GM19324 (cell line): ENCODE measurements around the gene LEF1.

Experiments used
- ATAC-seq: cut with Tn5 transposase; IDR thresholded peaks from one replicate; pipeline ENCODE4 v1.9.1; 2021; ENCODE audit warnings: mild to moderate bottlenecking, moderate library complexity; ENCODE audit not compliant: unreplicated experiment, low FRiP score

The LEF1 gene

DNA sequence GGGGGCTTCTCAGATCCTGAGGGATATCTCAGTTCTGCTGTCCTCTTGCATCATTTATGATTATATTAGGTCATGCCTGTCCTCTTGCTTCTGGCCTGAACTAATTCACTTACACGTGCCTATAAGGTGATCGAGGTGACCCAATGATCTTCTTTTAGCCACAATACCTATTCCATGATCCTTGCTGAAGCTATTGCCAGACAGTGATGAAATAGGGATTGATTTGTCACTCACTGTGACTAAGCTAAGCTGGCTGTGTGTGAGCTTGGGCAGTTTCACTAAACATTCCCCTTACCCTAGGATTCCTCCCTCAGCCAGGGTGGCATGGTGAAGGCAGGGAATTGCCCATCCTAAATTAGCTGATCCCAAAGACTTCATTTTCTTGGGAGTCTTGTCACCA is 160.0 kb downstream of the LEF1 start:
- ATAC-seq: no peak

DNA sequence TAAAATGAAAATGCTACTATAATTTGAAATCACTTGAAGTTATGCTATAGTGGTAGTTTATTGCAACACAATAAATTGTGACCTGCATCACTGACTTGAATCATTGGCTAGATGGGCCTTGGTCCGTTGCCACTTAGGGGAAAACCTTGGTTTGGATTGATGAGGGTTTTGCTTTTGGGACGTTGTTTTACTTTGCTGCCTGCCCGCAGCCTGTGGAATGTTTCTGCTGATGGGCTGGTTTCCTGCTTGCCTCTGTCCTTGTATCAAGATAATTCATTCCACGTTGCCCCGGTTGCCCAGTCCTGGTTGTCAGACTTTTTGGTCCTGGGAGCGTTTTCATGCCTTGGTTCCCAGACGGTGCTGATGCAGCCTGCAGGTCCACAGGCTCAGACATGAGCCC is 160.7 kb downstream of the LEF1 start:
- no peak for ATAC-seq

DNA sequence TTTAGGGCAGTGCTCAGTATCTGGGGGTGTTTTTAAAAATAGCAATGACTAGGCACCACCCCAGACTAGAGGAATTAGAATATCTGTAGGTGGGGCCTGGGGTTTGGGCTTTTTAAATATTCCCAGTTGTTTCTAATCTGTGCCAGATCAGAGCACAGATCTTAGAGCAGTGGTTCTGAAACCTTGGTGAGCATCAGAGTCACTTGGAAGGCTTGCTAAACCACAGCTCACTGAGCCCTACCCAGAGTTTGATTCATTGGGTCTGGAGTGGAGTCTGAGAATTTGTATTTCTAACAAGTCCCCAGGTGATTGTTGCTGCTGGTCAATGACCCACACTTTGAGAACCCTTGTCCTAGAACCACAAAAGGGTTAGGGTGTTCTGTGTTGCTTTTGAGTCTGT is 162.4 kb downstream of the LEF1 start:
- no peak for ATAC-seq

DNA sequence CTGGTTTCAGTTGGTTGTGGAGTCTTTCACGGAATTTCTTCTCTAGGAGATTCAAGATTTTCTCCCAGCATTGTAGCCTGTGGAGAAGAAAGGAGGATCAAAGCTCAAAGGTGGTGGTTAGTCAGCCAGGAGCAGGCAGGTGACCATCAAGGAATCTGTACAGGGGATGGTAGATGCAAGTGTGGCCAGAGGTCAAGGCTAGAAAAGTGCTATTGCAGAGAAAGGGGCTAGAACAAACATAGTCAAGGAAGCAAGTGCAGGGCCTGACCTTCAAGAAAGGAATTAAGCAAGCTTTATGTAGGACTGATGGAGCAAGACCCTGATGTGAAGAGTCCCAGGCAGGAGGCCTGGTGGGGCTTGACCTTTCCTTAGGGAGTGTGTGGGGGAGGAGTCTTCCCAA is 162.9 kb downstream of the LEF1 start:
- ATAC-seq: no peak

DNA sequence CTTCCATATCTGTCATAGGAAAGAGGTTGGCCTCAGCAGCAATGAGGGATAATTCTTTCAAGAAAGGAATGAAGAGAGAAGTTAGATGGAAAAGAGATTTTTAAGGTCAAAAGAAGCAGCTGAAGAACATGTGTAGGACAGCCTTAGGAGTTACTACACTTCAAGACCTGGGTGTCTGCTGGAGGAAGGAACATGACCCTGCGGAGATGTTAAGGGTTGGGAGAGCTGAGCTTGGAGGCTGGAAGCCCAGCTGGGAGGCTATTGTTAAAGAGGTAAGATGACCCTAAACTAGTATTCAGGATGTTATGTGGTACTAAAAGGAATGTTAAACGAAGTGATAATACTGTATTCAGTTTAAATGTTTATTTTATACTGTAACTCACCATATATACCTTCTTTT is 164.1 kb downstream of the LEF1 start:
- ATAC-seq: no peak

DNA sequence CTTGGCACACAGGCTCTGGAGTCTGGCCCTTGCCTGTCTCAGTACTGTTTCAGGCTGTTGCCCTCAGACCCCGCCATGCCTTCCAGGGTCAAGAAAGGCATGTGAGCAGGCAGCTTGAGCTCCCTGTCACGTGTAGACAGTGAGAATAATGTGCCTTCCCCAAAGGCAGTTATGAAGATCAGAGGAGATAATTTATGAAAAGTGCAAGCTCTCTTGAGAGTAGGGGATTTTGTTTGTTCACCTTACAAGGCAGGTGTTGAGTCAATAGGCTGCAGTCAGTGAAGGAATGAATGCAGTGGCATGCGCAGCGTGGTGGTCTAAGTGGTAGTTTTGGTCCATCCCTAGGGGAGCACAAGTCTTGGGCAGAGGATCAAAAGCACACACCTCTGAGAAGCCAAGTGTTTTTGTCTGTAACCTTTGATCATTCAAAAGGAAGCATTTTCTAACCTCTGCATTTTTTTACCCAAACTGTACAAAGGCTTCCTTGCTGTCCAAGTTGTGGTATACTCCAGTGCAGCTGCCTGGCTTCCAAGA is 164.7 kb downstream of the LEF1 start:
- ATAC-seq: no peak

DNA sequence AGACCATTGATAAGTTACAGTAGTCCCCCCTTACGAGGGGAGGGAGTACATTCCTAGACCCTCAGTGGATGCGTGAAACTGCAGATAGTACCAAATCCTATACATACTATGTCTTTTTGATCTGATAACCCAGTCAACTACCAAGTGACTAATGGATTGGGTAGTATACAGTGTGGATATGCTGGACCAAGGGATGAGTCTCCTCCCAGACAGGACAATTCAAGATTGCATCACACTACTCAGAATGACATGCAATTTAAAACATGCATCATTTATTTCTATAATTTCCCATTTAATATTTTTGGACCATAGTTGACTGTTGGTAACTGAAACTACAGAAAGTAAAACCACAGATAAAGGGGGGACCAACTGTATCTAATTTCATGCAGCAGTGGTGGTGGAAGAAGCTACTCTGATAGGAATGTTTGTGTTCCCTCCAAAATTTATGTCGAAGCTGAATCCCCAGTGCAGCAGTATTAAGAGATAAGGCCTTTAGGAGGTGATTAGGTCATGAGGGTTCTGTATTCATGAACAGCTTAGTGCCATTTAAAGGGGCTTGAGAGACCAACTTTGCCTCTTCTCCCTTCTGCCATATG is 167.1 kb downstream of the LEF1 start:
- ATAC-seq: no peak

DNA sequence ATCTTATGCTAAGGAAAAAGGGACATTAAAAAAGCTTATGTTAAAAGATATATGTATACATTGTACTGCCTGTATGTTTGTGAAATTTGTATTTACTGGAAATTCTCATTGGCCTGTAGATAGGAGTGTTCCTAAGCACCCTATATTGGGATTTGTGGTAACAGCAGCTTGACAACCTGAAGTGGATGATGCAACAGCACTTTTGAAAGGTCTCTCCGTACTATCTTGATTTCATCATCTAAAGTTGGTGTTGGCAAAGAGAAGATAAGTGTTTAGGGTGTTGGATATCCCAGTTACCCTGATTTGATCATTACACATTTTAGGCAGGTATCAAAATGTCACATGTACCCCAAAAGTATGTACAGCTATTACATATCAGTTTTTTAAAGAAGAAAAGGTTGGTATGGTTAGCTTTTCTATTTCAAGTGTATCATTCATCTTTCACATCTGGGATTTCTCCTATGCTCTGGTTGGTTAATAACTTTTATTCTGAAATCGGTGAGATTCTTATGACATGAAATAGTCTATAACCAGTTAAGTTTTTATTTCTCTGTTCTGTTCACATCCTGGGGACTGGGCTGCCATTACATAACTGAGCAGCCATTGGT is 168.7 kb downstream of the LEF1 start:
- ATAC-seq: no peak

DNA sequence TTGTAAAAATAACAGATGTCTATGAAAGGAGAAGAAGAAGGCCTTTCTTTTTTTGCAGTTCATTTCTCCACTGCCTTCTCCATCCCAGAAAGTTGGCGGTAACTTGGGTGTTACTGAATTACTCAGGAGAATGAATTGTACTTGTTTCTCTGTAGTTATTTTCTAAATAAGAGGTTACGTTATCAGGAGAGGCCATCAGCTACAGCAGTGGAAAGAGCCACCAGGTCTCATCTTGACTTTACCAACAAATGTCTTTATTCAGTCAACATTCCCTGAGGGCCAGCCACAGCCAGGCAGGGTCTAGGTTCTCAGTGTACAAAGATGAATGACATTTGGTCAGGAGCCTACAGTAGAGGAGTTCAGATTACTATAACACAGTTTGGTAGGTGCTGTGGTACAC is 170.9 kb downstream of the LEF1 start:
- no peak for ATAC-seq
